Trophoblast cell (in vitro differentiated cells and primary cell): Measurements from ENCODE around the gene ODF2.
A peak's percentile ranks its signal among the peaks of the same experiment; 100 is the strongest.

Source experiments
- DNase-seq, 2 donors: peaks; one replicate each; pipeline ENCODE4 v3.0.0-alpha.2; 2016
- H2AFZ ChIP-seq: 2 replicates; pipeline ENCODE4 v1.6.1; 2013; ENCODE audit warnings: low read length, moderate library complexity, mild to moderate bottlenecking; ENCODE audit not compliant: insufficient read depth, poor library complexity
- H2AK5ac ChIP-seq: 2 replicates; pipeline ENCODE4 v1.6.1; 2013; ENCODE audit warnings: mild to moderate bottlenecking, low read length
- H2BK120ac ChIP-seq: 2 replicates; pipeline ENCODE4 v1.6.1; 2013; ENCODE audit warnings: low read length, mild to moderate bottlenecking, moderate library complexity; ENCODE audit not compliant: insufficient read depth, poor library complexity
- H2BK12ac ChIP-seq: 2 replicates; pipeline ENCODE4 v1.6.1; 2013; ENCODE audit warnings: mild to moderate bottlenecking, low read length, moderate library complexity
- H2BK5ac ChIP-seq: 2 replicates; pipeline ENCODE4 v1.6.1; 2013; ENCODE audit warnings: low read length, low read depth, moderate library complexity, mild to moderate bottlenecking; ENCODE audit not compliant: poor library complexity
- H3K14ac ChIP-seq: 2 replicates; pipeline ENCODE4 v1.6.1; 2013; ENCODE audit warnings: mild to moderate bottlenecking, low read length
- H3K18ac ChIP-seq: 2 replicates; pipeline ENCODE4 v1.6.1; 2013; ENCODE audit warnings: mild to moderate bottlenecking, low read length
- H3K23ac ChIP-seq: 2 replicates; pipeline ENCODE4 v1.6.1; 2013; ENCODE audit warnings: low read length
- H3K27ac ChIP-seq: 2 replicates; pipeline ENCODE4 v1.5.1; 2013; ENCODE audit warnings: low read depth, mild to moderate bottlenecking, inconsistent platforms, low read length, moderate library complexity
- H3K27me3 ChIP-seq: 2 replicates; pipeline ENCODE4 v1.6.1; 2013; ENCODE audit warnings: inconsistent platforms, mild to moderate bottlenecking, low read length, moderate library complexity; ENCODE audit not compliant: insufficient read depth
- H3K36me3 ChIP-seq, 2 experiments: 1 replicate in 1 of 2; 2 replicates in 1 of 2; pipeline ENCODE4 v1.6.1; 2013; ENCODE audit warnings: low read length in 2 of 2, mild to moderate bottlenecking in 2 of 2, moderate library complexity in 1 of 2; ENCODE audit not compliant: insufficient read depth in 2 of 2, control insufficient read depth in 1 of 2
- H3K4ac ChIP-seq: 2 replicates; pipeline ENCODE4 v1.6.1; 2013; ENCODE audit warnings: low read depth, mild to moderate bottlenecking, low read length, moderate library complexity
- H3K4me1 ChIP-seq, 2 experiments: 1 replicate in 1 of 2; 2 replicates in 1 of 2; pipeline ENCODE4 v1.6.1; 2013; ENCODE audit warnings: low read length in 2 of 2, mild to moderate bottlenecking in 2 of 2, moderate library complexity in 1 of 2; ENCODE audit not compliant: insufficient read depth in 2 of 2, control insufficient read depth in 1 of 2
- H3K4me2 ChIP-seq: 2 replicates; pipeline ENCODE4 v1.6.1; 2013; ENCODE audit warnings: inconsistent platforms, mild to moderate bottlenecking, low read length, moderate library complexity
- H3K4me3 ChIP-seq: 2 replicates; pipeline ENCODE4 v1.5.1; 2013; ENCODE audit warnings: mild to moderate bottlenecking, low read depth, low read length, inconsistent platforms
- H3K79me1 ChIP-seq: one replicate; pipeline ENCODE4 v1.6.1; 2013; ENCODE audit warnings: low read length
- H3K79me2 ChIP-seq: 2 replicates; pipeline ENCODE4 v1.6.1; 2013; ENCODE audit warnings: low read length, mild to moderate bottlenecking; ENCODE audit not compliant: control insufficient read depth, insufficient read depth, poor library complexity
- H3K9ac ChIP-seq: 2 replicates; pipeline ENCODE4 v1.6.1; 2013; ENCODE audit warnings: mild to moderate bottlenecking, low read length
- H3K9me3 ChIP-seq: 2 replicates; pipeline ENCODE4 v1.6.1; 2013; ENCODE audit warnings: low read depth, mild to moderate bottlenecking, control low read depth, inconsistent platforms, low read length; ENCODE audit not compliant: insufficient read depth
- H4K12ac ChIP-seq: 2 replicates; pipeline ENCODE4 v1.6.1; 2013; ENCODE audit warnings: low read depth, mild to moderate bottlenecking, low read length, moderate library complexity
- H4K8ac ChIP-seq: 2 replicates; pipeline ENCODE4 v1.6.1; 2013; ENCODE audit warnings: low read depth, mild to moderate bottlenecking, low read length, moderate library complexity
- H4K91ac ChIP-seq: one replicate; pipeline ENCODE4 v1.6.1; 2013; ENCODE audit warnings: low read depth, mild to moderate bottlenecking, low read length, moderate library complexity
- WGBS: extraction: QIAGEN DNeasy Blood & Tissue Kit; methylation state at CpG from one replicate; pipeline ENCODE4 v1.1.7; 2013; ENCODE audit warnings: missing lambda C conversion rate; ENCODE audit not compliant: insufficient read length, insufficient coverage; ENCODE audit errors: extremely low coverage; 5-methylcytosine and 5-hydroxymethylcytosine counted together

Gene ODF2

DNA sequence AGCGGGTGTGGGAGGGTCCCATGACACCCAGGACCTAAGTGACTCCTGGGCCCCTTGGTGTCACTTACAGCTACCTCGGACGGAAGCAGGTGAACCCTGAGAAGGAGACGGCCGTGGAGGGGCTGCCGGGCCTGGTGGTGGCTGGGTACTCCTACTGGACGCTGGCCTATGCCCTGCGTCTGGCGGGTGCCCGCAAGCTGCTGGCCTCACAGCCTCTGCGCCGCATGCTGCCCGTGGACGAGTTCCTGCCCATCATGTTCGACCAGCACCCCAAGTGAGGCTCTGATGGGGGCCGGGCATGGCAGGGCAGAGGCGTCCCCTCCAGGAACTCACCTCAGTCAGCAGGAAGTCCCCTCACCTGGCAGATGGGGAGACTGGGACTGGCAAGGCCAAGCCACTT, 21.5 kb upstream of the ODF2 start:
- DNase-seq, result no peak
- no CpG with 5 or more reads among the region's 17 CpGs for WGBS

DNA sequence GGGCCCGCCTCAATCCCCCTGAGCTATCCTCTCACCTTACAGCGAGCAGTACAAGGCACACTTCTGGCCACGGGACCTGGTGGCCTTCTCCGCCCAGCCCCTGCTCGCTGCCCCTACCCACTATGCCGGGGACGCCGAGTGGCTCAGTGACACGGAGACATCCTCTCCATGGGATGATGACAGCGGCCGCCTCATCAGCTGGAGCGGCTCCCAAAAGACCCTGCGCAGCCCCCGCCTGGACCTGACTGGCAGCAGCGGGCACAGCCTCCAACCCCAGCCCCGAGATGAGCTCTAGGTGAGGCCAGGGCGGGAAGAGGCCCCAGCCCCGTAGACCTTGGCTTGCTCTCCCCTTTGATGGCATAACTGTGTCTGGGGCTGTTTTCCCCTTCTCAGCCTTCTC, 20.2 kb upstream of the ODF2 start:
- no peak overlapping the region for H2BK120ac ChIP-seq
- no CpG with 5 or more reads among the region's 18 CpGs for WGBS
- no peak overlapping the region for H3K18ac ChIP-seq
- H3K14ac ChIP-seq, result no peak overlapping the region
- H3K4me1 ChIP-seq, result no peaks in the 10 kb centered on the region
- H3K4me2 ChIP-seq, result no peak overlapping the region
- H3K79me2 ChIP-seq, result no peaks in the 10 kb centered on the region
- H3K79me1 ChIP-seq, result no peaks in the 10 kb centered on the region
- H3K23ac ChIP-seq, result no peak overlapping the region
- H4K8ac ChIP-seq, result no peak overlapping the region
- H2BK5ac ChIP-seq, result no peak overlapping the region
- no peak overlapping the region for H3K9ac ChIP-seq
- H3K9me3 ChIP-seq, result no peaks in the 10 kb centered on the region
- H2AK5ac ChIP-seq, result no peak overlapping the region
- H2AFZ ChIP-seq, result no peak overlapping the region
- peaks cover 33 to 40% of the 10 kb centered on the region in 2 experiments for H3K36me3 ChIP-seq
- no peaks in the 10 kb centered on the region for H3K27me3 ChIP-seq
- no peak overlapping the region for H3K4ac ChIP-seq
- no peak overlapping the region for H4K91ac ChIP-seq
- no peak overlapping the region for H2BK12ac ChIP-seq
- DNase-seq, result no peak
- no peak overlapping the region for H3K27ac ChIP-seq
- H4K12ac ChIP-seq, result no peak overlapping the region
- no peak overlapping the region for H3K4me3 ChIP-seq

More for the DNA sequence above, 21.5 kb upstream of the ODF2 start:
- no peak overlapping the region for H2BK120ac ChIP-seq
- H2AFZ ChIP-seq, result no peak overlapping the region
- no peak overlapping the region for H4K91ac ChIP-seq
- no peak overlapping the region for H2BK12ac ChIP-seq
- no peak overlapping the region for H3K4me2 ChIP-seq
- H3K79me1 ChIP-seq, result no peaks in the 10 kb centered on the region
- no peak overlapping the region for H3K27ac ChIP-seq
- H3K9ac ChIP-seq, result no peak overlapping the region
- no peaks in the 10 kb centered on the region for H3K4me1 ChIP-seq
- H3K18ac ChIP-seq, result no peak overlapping the region
- no peak overlapping the region for H4K8ac ChIP-seq
- H3K27me3 ChIP-seq, result no peaks in the 10 kb centered on the region
- no peaks in the 10 kb centered on the region for H3K9me3 ChIP-seq
- H3K36me3 ChIP-seq, result peaks cover 41 to 49% of the 10 kb centered on the region in 2 experiments
- H3K23ac ChIP-seq, result no peak overlapping the region
- no peaks in the 10 kb centered on the region for H3K79me2 ChIP-seq
- no peak overlapping the region for H3K14ac ChIP-seq
- H2AK5ac ChIP-seq, result no peak overlapping the region
- no peak overlapping the region for H3K4ac ChIP-seq
- H4K12ac ChIP-seq, result no peak overlapping the region
- H2BK5ac ChIP-seq, result no peak overlapping the region
- H3K4me3 ChIP-seq, result no peak overlapping the region

DNA sequence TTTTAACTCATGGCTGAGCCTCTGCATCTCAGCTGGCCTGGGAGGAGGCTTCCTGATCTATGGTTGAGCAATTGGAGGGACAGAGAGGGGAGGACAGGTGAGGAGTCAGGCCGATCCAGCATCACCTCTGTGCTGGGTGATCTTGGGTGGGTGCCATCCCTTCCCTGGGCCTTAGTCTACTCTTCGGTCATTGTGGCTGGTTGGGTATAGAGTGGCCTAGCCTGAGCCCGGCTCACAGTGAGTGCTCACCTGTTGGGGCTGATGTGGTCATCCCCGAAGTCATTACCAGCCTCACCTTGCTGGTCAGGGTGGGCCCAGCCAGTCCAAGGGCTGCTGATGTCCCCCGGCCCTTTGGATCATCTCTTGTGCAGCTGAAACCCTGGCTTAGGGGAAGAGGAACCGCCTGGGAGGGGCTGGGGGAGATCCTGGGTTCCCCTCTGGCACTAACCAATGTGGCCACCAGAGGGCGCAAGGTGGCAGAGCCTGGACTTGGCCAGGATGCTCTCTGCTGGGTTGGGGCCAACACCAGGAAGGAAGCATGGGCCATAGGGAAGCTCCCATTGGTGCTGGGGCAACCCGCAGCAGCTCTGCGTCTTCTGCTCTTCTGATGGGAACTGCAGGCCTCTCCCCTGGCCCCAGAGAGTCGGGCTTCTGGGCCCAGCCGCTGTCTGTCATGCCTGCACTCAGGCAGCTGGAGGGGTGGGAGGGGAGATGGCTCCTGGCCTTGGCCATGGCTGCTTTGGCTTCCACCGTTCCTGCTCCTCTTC, 17.3 kb upstream of the ODF2 start:
- no peak overlapping the region for H2BK12ac ChIP-seq
- no CpG with 5 or more reads among the region's 12 CpGs for WGBS
- no peaks in the 10 kb centered on the region for H3K27me3 ChIP-seq
- no peak overlapping the region for H3K14ac ChIP-seq
- H2AK5ac ChIP-seq, result no peak overlapping the region
- no peak overlapping the region for H4K12ac ChIP-seq
- no peak overlapping the region for H3K27ac ChIP-seq
- no peak overlapping the region for H3K23ac ChIP-seq
- peaks cover 22 to 29% of the 10 kb centered on the region in 2 experiments for H3K36me3 ChIP-seq
- no peaks in the 10 kb centered on the region for H3K9me3 ChIP-seq
- H3K79me1 ChIP-seq, result no peaks in the 10 kb centered on the region
- no peak overlapping the region for H3K4ac ChIP-seq
- H4K8ac ChIP-seq, result no peak overlapping the region
- no peak overlapping the region for H3K18ac ChIP-seq
- no peaks in the 10 kb centered on the region for H3K4me1 ChIP-seq
- H3K4me2 ChIP-seq, result no peak overlapping the region
- peak; percentile 78 to 90 for DNase-seq
- no peak overlapping the region for H2AFZ ChIP-seq
- no peak overlapping the region for H3K4me3 ChIP-seq
- no peak overlapping the region for H4K91ac ChIP-seq
- no peaks in the 10 kb centered on the region for H3K79me2 ChIP-seq
- no peak overlapping the region for H2BK120ac ChIP-seq
- H3K9ac ChIP-seq, result no peak overlapping the region
- no peak overlapping the region for H2BK5ac ChIP-seq

DNA sequence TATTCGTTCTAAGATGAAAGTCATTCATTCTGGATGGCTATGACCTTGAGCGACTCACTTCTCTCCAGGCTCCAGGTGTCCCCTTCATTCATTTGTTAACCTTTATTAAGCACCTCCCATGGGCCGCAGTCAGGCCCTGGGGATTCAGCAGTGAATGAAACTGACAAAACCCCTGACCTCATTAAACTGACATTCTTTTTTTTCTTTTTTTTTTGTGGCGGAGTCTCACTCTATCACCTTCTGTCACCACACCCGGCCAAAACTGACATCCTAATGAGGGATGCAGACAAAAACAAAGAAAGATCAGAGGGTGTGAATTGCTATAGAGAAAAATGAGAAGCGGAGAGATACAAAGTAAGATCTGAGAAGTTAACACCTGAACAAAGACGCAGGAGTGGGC, 16.5 kb upstream of the ODF2 start:
- no peak overlapping the region for H3K23ac ChIP-seq
- H2BK5ac ChIP-seq, result no peak overlapping the region
- H3K36me3 ChIP-seq, result peaks cover 16 to 22% of the 10 kb centered on the region in 2 experiments
- H4K8ac ChIP-seq, result no peak overlapping the region
- H3K4me3 ChIP-seq, result no peak overlapping the region
- no peak overlapping the region for H4K12ac ChIP-seq
- no peak overlapping the region for H4K91ac ChIP-seq
- no peak overlapping the region for H3K4me2 ChIP-seq
- no peak overlapping the region for H3K9ac ChIP-seq
- H3K9me3 ChIP-seq, result no peaks in the 10 kb centered on the region
- H3K79me2 ChIP-seq, result no peaks in the 10 kb centered on the region
- no peak overlapping the region for H2BK120ac ChIP-seq
- no peak overlapping the region for H3K4ac ChIP-seq
- H3K4me1 ChIP-seq, result no peaks in the 10 kb centered on the region
- no peaks in the 10 kb centered on the region for H3K27me3 ChIP-seq
- DNase-seq, result no peak
- H2BK12ac ChIP-seq, result no peak overlapping the region
- no peak overlapping the region for H2AK5ac ChIP-seq
- no peak overlapping the region for H2AFZ ChIP-seq
- H3K14ac ChIP-seq, result no peak overlapping the region
- no peak overlapping the region for H3K18ac ChIP-seq
- WGBS, result no CpG with 5 or more reads among the region's 7 CpGs
- no peaks in the 10 kb centered on the region for H3K79me1 ChIP-seq
- no peak overlapping the region for H3K27ac ChIP-seq
